Activated CD4-positive, alpha-beta T cell treated with anti-CD3 and anti-CD28 coated beads for 1 hour (primary cell): ENCODE data around the gene CEP164.
"Not testable (repeated sequence)": the region's sequence is repeated elsewhere in the genome, so short reads cannot be mapped to it uniquely, and the experiment has no call there.

Experiments
- DNase-seq: peaks from one replicate; pipeline ENCODE4 v3.0.0-alpha.2; 2020

CEP164 gene

GRCh38 chr11:117399100-117399840, 71.6 kb downstream of the CEP164 start:
- DNase-seq: not testable (repeated sequence)

DNA sequence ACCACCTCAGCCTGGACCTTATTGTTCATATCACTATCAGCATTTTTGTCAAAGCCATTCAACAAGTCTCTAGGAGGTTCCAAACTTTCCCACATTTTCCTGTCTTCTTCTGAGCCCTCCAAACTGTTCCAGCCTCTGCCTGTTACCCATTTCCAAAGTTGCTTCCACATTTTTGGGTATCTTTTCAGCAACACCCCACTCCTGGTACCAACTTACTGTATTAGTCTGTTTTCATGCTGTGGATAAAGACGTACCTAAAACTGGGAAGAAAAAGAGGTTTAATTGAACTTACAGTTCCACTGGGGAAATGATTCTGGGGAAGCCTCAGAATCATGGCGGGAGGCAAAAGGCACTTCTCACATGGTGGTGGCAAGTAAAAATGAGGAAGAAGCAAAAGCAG, 78.2 kb downstream of the CEP164 start:
- not testable (repeated sequence) for DNase-seq

GRCh38 chr11:117407016-117407415, 79.4 kb downstream of the CEP164 start:
- DNase-seq: no peak

GRCh38 chr11:117408356-117408755, 80.7 kb downstream of the CEP164 start:
- no peak for DNase-seq

GRCh38 chr11:117409511-117409910, 81.9 kb downstream of the CEP164 start:
- DNase-seq: no peak

- DNase-seq: no peak
These were observed 82.6 kb downstream of the CEP164 start for GRCh38 chr11:117410238-117410637.

- DNase-seq: no peak
These were observed 83.4 kb downstream of the CEP164 start for GRCh38 chr11:117410861-117411710.

DNA sequence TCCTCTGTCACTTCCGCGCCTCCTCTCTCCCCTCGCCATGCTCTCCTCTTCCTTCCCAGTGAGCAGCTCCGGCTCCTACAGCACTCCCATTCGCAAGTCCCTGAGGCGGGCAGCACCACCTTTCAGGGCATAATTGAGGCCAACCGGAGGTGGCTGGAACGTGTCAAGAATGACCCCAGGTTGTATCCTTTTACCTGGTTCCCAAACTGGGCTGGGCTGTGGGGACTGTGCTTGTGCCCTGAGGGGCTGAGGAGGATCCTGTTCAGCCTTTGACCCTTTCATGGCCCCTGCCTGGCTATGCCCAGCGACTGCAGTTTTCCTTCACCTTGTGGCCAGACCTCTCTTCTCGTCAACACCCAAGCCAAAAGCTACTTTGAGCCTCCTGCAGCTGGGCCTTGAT, 84.1 kb downstream of the CEP164 start:
- DNase-seq: no peak

- DNase-seq: no peak
These were observed 84.5 kb downstream of the CEP164 start for GRCh38 chr11:117412176-117412575.

DNA sequence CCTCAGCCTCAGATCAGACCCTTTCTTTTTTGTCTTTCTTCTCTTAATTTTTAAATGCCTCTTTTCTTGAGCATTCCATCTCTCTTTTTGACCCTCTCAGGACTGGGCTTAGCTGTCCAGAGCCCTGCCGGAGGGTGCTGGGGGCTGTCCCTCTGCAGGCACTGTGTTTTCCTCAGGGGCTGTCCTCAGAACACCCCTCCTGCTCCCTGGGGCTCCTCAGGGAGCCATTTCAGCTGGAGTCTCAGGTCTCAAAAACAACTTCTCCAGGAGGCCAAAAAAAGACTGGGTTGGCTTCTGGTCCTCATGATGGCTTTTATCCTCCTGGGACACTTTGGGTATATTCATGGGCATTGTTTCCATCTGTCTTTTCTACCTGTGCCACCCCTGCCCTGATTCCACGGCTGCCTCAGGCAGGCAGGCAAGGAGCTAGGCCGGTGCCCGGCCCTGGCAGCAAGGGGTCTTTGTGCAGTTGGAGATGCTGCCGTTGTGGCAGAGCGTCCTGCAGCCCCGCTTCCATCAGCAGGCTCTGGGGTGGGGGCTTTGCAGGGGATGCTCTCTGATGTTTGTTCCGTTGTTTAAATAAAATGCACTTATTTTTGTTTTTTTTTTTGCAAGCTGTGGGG, 85.1 kb downstream of the CEP164 start:
- no peak for DNase-seq

DNA sequence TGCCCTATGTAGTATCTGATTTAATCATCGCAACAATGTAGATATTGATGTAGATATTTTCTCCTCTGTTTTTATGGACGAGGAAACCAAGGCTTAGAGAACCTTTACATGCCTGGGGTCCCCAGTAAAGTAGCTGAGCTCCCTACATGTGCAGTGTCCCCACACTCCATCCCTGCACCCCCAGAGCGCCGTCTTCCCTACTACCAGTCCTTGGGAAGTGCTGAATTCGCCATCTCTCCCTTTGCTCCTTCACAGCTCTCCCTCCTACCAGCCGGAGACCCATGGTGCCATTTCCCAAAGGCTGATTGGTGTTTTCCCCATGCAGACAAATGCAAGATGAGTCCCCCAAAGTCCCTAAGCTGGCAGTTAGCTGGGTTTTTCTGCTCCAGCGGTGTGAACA, 86.0 kb downstream of the CEP164 start:
- no peak for DNase-seq

GRCh38 chr11:117414724-117415123, 87.1 kb downstream of the CEP164 start:
- no peak for DNase-seq

- no peak for DNase-seq
These were observed 87.8 kb downstream of the CEP164 start for GRCh38 chr11:117415358-117415896.

DNA sequence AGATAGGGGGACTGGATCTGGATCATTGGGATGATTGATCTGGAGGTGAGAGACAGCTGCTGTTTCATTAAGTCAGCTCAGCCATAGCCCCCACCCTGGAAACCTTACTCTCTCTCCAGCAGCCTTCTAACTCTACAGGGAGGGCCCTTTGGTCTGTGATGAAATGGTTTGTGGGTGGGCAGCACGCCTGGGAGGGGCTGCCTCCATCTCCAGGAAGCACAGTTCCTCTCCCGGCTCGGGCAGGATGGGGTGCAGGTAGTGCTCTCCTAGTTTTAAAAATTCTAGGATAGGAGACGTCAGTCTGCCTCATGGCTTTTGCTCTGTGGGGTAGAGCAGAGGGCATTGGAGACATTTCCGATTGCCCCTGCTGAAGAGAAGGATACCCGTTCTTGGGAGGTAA, 89.7 kb downstream of the CEP164 start:
- no peak for DNase-seq

- DNase-seq: no peak
These were observed 90.2 kb downstream of the CEP164 start for GRCh38 chr11:117417856-117418255.

- no peak for DNase-seq
These were observed 91.3 kb downstream of the CEP164 start for GRCh38 chr11:117418737-117419481.

GRCh38 chr11:117419482-117420142, 92.0 kb downstream of the CEP164 start:
- DNase-seq: no peak

DNA sequence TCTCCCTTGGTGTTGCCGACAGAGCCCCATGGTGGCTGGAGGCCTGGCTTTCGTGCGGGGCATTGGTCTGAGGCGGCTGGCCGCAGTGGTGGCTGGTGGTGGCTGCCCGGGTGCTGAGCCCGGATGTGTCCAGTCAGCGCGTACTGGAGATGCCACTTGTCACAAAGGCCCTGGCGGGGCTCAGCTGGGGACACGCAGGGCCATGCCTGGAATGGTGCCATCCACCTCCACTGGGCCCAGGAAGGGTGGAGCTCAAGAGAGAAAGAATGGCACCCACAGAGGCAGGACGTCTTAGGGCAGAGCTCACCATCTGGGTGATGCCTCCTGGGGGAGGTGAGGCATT, 92.5 kb downstream of the CEP164 start:
- DNase-seq: no peak

DNA sequence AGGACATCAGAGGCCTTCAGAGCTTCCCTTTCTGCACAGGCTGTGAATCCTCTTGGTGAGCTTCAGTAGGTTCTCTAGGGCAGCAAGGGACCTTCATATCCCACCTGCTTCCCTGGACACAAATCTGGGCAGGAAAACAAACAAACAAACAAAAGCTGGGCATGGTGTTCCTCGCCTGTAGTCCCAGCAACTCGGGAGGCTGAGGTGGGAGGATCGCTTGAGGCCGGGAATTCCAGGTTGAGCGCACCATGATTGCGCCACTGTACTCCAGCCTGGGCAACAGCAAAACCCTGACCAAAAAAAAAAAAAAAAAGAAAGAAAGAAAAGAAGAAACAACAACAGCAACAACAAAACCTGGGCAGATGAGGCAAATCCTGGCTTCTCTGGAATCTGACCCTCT, 92.9 kb downstream of the CEP164 start:
- no peak for DNase-seq

GRCh38 chr11:117421041-117421440, 93.4 kb downstream of the CEP164 start:
- no peak for DNase-seq

GRCh38 chr11:117421476-117421875, 93.8 kb downstream of the CEP164 start:
- no peak for DNase-seq

DNA sequence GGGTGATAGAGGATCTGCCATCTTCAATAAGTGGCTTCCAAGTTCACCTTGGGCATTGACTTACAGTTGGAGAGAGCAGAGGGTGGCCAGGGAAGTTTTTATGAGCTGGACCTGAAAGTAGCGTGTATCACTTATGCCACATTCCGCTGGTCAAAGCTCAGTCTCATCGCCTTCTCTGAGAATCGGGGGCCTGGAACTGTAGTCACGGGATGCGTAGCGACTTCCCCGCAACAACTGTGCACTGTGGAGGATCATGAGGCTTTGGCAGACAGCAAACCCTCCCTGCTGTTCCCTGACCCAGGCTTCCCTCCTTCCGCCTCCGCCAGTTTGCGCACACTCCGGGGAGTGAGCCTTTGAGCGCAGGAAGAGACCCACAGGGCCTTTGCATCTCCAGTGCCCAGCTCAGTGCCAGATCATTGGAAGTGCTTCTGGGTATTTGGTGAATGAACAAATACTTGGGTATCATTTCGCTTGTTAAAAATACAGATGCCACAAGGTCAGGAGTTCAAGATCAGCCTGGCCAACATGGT, 95.5 kb downstream of the CEP164 start:
- DNase-seq: no peak
